Stimulated activated CD4-positive, alpha-beta T cell treated with anti-CD3 and anti-CD28 coated beads, Interleukin-12 subunit alpha, Interleukin-12 subunit beta, amount 100 ng/mL, for 4 hours (primary cell): ENCODE results near the gene MAP3K20.
"Not testable (repeated sequence)": the region's sequence is repeated elsewhere in the genome, so short reads cannot be mapped to it uniquely, and the experiment has no call there.

Experiments used
- DNase-seq: peaks from one replicate; pipeline ENCODE4 v3.0.0-alpha.2; 2020

MAP3K20 gene

GRCh38 chr2:173126819-173127218, 51.2 kb downstream of the MAP3K20 start:
- DNase-seq: no peak

- DNase-seq: not testable (repeated sequence)
Observed at GRCh38 chr2:173128132-173128531, 52.5 kb downstream of the MAP3K20 start.

GRCh38 chr2:173130496-173131465, 55.1 kb downstream of the MAP3K20 start:
- DNase-seq: no peak

GRCh38 chr2:173132531-173132930, 56.9 kb downstream of the MAP3K20 start:
- no peak for DNase-seq

GRCh38 chr2:173134703-173135102, 59.1 kb downstream of the MAP3K20 start:
- no peak for DNase-seq

- no peak for DNase-seq
Observed at GRCh38 chr2:173136067-173136466, 60.4 kb downstream of the MAP3K20 start.

GRCh38 chr2:173136599-173136998, 61.0 kb downstream of the MAP3K20 start:
- DNase-seq: no peak

- DNase-seq: no peak
Observed at GRCh38 chr2:173137610-173138009, 62.0 kb downstream of the MAP3K20 start.

GRCh38 chr2:173138962-173139361, 63.3 kb downstream of the MAP3K20 start:
- DNase-seq: no peak

GRCh38 chr2:173141666-173142065, 66.0 kb downstream of the MAP3K20 start:
- DNase-seq: no peak

GRCh38 chr2:173145454-173145853, 69.8 kb downstream of the MAP3K20 start:
- DNase-seq: no peak

- no peak for DNase-seq
Observed at GRCh38 chr2:173146590-173146989, 70.9 kb downstream of the MAP3K20 start.

GRCh38 chr2:173148520-173148919, 72.9 kb downstream of the MAP3K20 start:
- DNase-seq: no peak

GRCh38 chr2:173149491-173149890, 73.8 kb downstream of the MAP3K20 start:
- DNase-seq: peak; percentile 4

- DNase-seq: no peak
Observed at GRCh38 chr2:173150087-173150486, 74.4 kb downstream of the MAP3K20 start.

- no peak for DNase-seq
Observed at GRCh38 chr2:173150963-173151362, 75.3 kb downstream of the MAP3K20 start.

- DNase-seq: no peak
Observed at GRCh38 chr2:173151671-173152401, 76.2 kb downstream of the MAP3K20 start.

- DNase-seq: no peak
Observed at GRCh38 chr2:173153301-173153885, 77.7 kb downstream of the MAP3K20 start.

- DNase-seq: no peak
Observed at GRCh38 chr2:173157676-173158293, 82.1 kb downstream of the MAP3K20 start.

GRCh38 chr2:173159791-173160463, 84.3 kb downstream of the MAP3K20 start:
- DNase-seq: no peak

- DNase-seq: no peak
Observed at GRCh38 chr2:173160618-173161017, 85.0 kb downstream of the MAP3K20 start.

- no peak for DNase-seq
Observed at GRCh38 chr2:173161040-173161439, 85.4 kb downstream of the MAP3K20 start.
